HEK293 (cell line): ENCODE measurements around the gene MRPS27.
A peak's percentile ranks its signal among the peaks of the same experiment; 100 is the strongest.

Source experiments
- BCL11A ChIP-seq: fragments of 450-650 bp; formaldehyde crosslinking; IDR thresholded peaks from 2 replicates; pipeline ENCODE4 v1.5.1; 2016; ENCODE audit warnings: low read depth, missing biosample characterization, missing genetic modification characterization
- BCL6B ChIP-seq: fragments of 450-650 bp; formaldehyde crosslinking; IDR thresholded peaks from 2 replicates; pipeline ENCODE4 v1.5.1; 2017; ENCODE audit warnings: missing biosample characterization, missing genetic modification characterization
- GLIS2 ChIP-seq: fragments of 450-650 bp; formaldehyde crosslinking; IDR thresholded peaks from 2 replicates; pipeline ENCODE4 v1.5.1; 2016; ENCODE audit warnings: missing biosample characterization, missing genetic modification characterization
- KLF1 ChIP-seq: fragments of 450-650 bp; formaldehyde crosslinking; IDR thresholded peaks from 2 replicates; pipeline ENCODE4 v1.5.1; 2016; ENCODE audit warnings: missing biosample characterization, missing genetic modification characterization
- KLF9 ChIP-seq: fragments of 450-650 bp; formaldehyde crosslinking; IDR thresholded peaks from 2 replicates; pipeline ENCODE4 v1.5.1; 2016; ENCODE audit warnings: missing biosample characterization, missing genetic modification characterization, low read depth
- MEIS1 ChIP-seq: sonication (generic); formaldehyde crosslinking; IDR thresholded peaks from 2 replicates; pipeline ENCODE4 v1.8.1; 2022; ENCODE audit warnings: missing genetic modification reagents, mild to moderate bottlenecking, borderline replicate concordance
- PRDM2 ChIP-seq: fragments of 450-650 bp; formaldehyde crosslinking; IDR thresholded peaks from 2 replicates; pipeline ENCODE4 v1.5.1; 2016; ENCODE audit warnings: missing biosample characterization, missing genetic modification characterization, borderline replicate concordance
- TRIM28 ChIP-seq: IDR thresholded peaks from 2 replicates; pipeline ENCODE4 v1.6.1; 2011; ENCODE audit warnings: low read length, control low read depth, borderline replicate concordance
- ZNF184 ChIP-seq: fragments of 450-650 bp; IDR thresholded peaks from 2 replicates; pipeline ENCODE4 v1.5.1; 2018; ENCODE audit warnings: missing biosample characterization, mild to moderate bottlenecking, missing genetic modification characterization
- ZNF398 ChIP-seq: fragments of 450-650 bp; formaldehyde crosslinking; IDR thresholded peaks from 2 replicates; pipeline ENCODE4 v1.5.1; 2017; ENCODE audit warnings: missing biosample characterization, missing genetic modification characterization
- ZNF416 ChIP-seq: fragments of 450-650 bp; formaldehyde crosslinking; IDR thresholded peaks from 2 replicates; pipeline ENCODE4 v1.5.1; 2016; ENCODE audit warnings: missing biosample characterization, missing genetic modification characterization
- ZNF426 ChIP-seq: fragments of 450-650 bp; formaldehyde crosslinking; IDR thresholded peaks from 2 replicates; pipeline ENCODE4 v1.5.1; 2017; ENCODE audit warnings: missing biosample characterization, missing genetic modification characterization, mild to moderate bottlenecking, inconsistent platforms, moderate library complexity
- ZNF488 ChIP-seq: fragments of 450-650 bp; formaldehyde crosslinking; IDR thresholded peaks from 2 replicates; pipeline ENCODE4 v1.5.1; 2016; ENCODE audit warnings: missing biosample characterization, missing genetic modification characterization
- ZNF548 ChIP-seq: fragments of 450-650 bp; formaldehyde crosslinking; IDR thresholded peaks from 2 replicates; pipeline ENCODE4 v1.5.1; 2016; ENCODE audit warnings: missing biosample characterization, missing genetic modification characterization
- ZNF549 ChIP-seq: fragments of 450-650 bp; IDR thresholded peaks from 2 replicates; pipeline ENCODE4 v1.5.1; 2018; ENCODE audit warnings: missing biosample characterization, missing genetic modification characterization, mild to moderate bottlenecking, inconsistent platforms, moderate library complexity
- ZNF561 ChIP-seq: fragments of 450-650 bp; IDR thresholded peaks from 2 replicates; pipeline ENCODE4 v1.5.1; 2018; ENCODE audit warnings: missing biosample characterization, missing genetic modification characterization, borderline replicate concordance
- ZSCAN18 ChIP-seq: fragments of 450-650 bp; formaldehyde crosslinking; IDR thresholded peaks from 2 replicates; pipeline ENCODE4 v1.5.1; 2016; ENCODE audit warnings: missing biosample characterization, missing genetic modification characterization
- ZXDB ChIP-seq: fragments of 450-650 bp; formaldehyde crosslinking; IDR thresholded peaks from 2 replicates; pipeline ENCODE4 v1.5.1; 2016; ENCODE audit warnings: missing biosample characterization, missing genetic modification characterization
- TF ChIP-seq, protein P1 (sequence below): fragments of 450-650 bp; formaldehyde crosslinking; IDR thresholded peaks from 2 replicates; pipeline ENCODE4 v1.5.1; 2016; ENCODE audit warnings: missing biosample characterization, missing genetic modification characterization
- TF ChIP-seq, protein P2 (sequence below): fragments of 450-650 bp; formaldehyde crosslinking; IDR thresholded peaks from 2 replicates; pipeline ENCODE4 v1.5.1; 2016; ENCODE audit warnings: missing biosample characterization, missing genetic modification characterization

MRPS27 gene

GRCh38 chr5:72281764-72282499, 38.1 kb downstream of the MRPS27 start (continued):
- TF ChIP-seq ZNF426 (no peak), GLIS2 (tag by site-specific recombination) (no peak), PRDM2 (tag by site-specific recombination) (no peak), ZXDB (tag by site-specific recombination) (peak; percentile 73), ZNF561 (tag by site-specific recombination) (no peak), ZNF488 (tag by site-specific recombination) (0 out of 2 replicates have a peak, but pooled peaks have one; percentile 47), TRIM28 (peak; percentile 31; the same call in 1 of the 2 replicates), KLF9 (no peak), BCL11A (tag by site-specific recombination) (peak; percentile 49; the same call in 1 of the 2 replicates), ZNF398 (tag by site-specific recombination) (no peak), KLF1 (no peak), ZNF184 (tag by site-specific recombination) (no peak), MEIS1 (no peak), ZNF548 (no peak), ZSCAN18 (0 out of 2 replicates have a peak, but pooled peaks have one; percentile 24), ZNF416 (tag by site-specific recombination) (no peak), ZNF549 (no peak), BCL6B (peak; percentile 67; the same call in 1 of the 2 replicates)
- TF ChIP-seq, protein P1, sequence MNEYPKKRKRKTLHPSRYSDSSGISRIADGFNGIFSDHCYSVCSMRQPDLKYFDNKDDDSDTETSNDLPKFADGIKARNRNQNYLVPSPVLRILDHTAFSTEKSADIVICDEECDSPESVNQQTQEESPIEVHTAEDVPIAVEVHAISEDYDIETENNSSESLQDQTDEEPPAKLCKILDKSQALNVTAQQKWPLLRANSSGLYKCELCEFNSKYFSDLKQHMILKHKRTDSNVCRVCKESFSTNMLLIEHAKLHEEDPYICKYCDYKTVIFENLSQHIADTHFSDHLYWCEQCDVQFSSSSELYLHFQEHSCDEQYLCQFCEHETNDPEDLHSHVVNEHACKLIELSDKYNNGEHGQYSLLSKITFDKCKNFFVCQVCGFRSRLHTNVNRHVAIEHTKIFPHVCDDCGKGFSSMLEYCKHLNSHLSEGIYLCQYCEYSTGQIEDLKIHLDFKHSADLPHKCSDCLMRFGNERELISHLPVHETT = no peak
- TF ChIP-seq, protein P2, sequence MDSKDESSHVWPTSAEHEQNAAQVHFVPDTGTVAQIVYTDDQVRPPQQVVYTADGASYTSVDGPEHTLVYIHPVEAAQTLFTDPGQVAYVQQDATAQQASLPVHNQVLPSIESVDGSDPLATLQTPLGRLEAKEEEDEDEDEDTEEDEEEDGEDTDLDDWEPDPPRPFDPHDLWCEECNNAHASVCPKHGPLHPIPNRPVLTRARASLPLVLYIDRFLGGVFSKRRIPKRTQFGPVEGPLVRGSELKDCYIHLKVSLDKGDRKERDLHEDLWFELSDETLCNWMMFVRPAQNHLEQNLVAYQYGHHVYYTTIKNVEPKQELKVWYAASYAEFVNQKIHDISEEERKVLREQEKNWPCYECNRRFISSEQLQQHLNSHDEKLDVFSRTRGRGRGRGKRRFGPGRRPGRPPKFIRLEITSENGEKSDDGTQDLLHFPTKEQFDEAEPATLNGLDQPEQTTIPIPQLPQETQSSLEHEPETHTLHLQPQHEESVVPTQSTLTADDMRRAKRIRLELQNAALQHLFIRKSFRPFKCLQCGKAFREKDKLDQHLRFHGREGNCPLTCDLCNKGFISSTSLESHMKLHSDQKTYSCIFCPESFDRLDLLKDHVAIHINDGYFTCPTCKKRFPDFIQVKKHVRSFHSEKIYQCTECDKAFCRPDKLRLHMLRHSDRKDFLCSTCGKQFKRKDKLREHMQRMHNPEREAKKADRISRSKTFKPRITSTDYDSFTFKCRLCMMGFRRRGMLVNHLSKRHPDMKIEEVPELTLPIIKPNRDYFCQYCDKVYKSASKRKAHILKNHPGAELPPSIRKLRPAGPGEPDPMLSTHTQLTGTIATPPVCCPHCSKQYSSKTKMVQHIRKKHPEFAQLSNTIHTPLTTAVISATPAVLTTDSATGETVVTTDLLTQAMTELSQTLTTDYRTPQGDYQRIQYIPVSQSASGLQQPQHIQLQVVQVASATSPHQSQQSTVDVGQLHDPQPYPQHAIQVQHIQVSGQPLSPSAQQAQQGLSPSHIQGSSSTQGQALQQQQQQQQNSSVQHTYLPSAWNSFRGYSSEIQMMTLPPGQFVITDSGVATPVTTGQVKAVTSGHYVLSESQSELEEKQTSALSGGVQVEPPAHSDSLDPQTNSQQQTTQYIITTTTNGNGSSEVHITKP (tag by site-specific recombination) = peak; percentile 89
